Activated naive CD4-positive, alpha-beta T cell treated with anti-CD3 and anti-CD28 coated beads, Interleukin-2, amount 50 U/mL, for 16 hours (primary cell): ENCODE measurements around the gene RNF5.
A peak's percentile ranks its signal among the peaks of the same experiment; 100 is the strongest.
"Not testable (repeated sequence)": the region's sequence is repeated elsewhere in the genome, so short reads cannot be mapped to it uniquely, and the experiment has no call there.

Experiments
- DNase-seq: peaks from one replicate; pipeline ENCODE4 v3.0.0-alpha.2; 2020

The RNF5 gene

DNA sequence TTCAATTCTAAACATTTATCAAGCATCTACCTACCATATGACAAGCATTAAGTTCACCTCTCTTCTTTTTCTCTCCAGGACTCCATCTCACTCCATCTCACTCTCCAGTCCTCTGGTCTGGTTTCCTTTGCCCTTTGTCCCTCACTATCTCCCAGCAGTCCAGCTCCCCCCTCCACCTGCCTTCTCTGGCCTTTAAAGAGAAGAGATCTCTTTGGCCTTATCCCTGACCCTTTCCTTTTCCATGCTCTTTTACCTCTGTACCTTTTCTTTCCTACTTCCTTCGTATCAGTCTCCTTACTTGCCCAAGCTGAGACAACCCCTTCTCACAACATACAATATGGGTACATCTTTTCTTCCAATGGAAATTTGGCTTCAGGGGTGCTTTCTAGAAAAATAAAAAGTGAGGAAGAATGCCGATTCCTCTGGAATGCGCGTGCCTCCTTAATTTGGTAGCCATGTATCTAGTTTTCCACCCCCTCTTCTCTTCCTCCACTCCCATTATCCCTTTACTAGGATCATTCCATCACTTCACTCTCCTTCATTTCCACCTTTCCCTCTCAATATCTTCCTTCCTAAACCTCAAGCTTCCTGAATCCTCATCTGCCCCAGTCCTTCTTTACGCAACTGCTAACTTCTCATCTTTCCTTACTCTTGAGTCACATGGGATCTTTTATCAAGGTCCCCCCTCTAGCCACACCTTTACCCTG is 1.6 kb upstream of the RNF5 start:
- DNase-seq = no peak

DNA sequence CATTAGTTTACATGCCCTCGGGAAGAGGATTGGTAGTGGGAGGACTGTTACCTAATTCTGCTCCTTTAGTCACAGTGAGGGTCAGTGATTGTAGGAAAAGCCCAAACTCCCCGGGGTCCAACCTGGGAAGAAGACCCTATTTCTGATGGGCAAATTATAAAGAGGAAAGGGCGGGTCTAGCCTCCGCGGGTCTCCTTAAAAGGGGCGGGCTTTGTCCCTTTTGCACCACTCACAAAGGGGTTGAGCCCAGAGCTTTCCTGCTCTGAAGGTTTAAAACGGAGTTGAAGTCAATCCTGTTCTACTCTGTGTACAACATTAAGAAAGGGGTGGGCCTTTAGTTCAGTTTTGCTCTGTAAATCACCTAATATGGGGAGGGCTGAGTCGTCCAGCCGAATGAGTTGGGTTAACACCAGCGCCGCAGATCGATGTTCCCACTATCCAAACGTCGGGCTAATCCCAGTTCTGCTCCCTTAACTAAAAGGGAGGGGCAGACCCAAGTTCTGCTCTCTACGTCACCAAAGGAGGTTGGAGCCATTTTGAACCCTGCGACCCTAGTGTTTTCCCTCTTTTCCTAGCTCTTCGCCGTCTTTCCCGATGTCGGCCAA is 920 bp upstream of the RNF5 start:
- peak; percentile 44 for DNase-seq

DNA sequence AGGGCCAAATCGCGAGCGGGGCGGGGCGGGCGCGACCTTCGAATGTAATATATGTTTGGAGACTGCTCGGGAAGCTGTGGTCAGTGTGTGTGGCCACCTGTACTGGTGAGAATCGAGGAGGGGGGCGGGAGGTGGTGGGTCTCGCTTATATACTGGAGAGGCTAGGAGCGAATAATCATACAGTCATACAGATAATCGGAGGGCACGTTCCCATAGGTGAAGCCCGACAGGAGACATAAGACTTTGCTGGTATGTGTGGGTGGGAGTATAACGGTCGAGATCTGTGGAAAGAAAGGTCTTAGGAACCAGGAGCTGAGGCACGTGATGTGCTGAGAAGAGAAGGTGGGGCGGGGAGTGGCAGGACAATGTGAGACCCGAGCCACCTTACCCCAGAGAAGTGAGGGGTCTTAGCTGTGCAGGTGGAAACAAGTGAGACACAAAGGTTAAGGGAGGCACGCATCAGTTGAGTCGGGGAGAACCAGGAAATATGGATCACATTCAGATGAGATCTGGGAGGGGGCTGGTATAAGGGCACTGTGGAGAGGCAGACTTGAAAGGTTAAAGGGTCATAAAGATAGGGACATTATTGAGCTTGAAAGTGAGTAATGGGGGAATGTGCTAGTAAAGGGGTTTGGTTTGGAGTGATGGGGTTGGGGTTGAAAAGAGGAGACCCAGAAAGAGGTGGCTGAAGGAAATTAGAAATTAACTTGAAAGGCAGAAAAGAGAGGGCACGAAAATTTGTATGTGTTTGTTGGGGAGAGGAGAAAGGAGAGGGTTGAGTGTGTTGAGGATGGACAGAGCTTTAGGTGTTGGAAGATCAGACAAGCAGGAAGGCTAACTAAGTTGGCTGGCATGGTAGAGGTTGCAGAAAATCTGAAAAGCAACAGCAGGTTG is 589 bp downstream of the RNF5 start:
- DNase-seq = no peak

DNA sequence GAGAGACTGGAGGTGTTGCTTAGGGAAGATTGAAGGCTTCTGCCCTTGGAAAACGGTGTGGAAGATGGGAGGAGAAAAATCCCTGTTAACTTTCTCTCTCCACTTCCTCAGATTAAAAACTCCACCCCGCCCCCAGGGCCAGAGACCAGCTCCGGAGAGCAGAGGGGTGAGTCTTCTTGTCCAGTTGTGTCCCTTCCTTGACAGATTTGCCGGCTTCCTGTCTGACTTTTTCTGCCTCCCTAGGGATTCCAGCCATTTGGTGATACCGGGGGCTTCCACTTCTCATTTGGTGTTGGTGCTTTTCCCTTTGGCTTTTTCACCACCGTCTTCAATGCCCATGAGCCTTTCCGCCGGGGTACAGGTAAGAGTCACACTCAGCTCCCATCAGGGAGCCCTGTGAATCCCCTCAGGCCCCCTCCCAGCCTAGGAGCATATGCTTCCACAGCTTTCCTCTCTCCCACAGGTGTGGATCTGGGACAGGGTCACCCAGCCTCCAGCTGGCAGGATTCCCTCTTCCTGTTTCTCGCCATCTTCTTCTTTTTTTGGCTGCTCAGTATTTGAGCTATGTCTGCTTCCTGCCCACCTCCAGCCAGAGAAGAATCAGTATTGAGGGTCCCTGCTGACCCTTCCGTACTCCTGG is 1.7 kb downstream of the RNF5 start:
- no peak for DNase-seq

DNA sequence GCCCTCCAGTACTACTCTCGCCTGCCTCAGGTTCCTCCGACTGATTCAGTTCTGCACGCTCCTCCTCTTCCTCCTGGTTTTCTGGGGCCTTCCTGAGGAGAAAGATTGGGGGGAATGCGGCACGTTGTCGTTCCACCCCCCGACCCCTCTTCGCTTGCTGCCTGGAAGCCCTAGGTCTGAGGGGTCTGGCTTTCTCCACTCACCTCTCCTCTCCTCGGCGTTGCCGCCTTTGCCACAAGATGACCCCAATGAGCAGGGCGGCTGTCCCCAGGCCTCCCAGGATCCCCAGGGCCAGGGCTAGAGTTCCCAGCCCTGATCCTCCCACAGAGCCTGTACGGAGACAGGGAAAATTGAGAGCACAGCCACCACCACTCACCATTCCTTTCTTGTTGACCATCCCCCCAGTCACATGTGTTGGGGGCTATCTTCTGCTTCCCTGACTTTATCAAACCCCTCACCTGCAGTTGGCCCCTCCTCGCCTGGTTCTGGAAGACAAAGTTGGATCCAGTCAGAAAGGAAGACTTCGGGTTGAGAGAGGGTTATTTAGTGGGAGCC is 3.0 kb downstream of the RNF5 start:
- DNase-seq = no peak

DNA sequence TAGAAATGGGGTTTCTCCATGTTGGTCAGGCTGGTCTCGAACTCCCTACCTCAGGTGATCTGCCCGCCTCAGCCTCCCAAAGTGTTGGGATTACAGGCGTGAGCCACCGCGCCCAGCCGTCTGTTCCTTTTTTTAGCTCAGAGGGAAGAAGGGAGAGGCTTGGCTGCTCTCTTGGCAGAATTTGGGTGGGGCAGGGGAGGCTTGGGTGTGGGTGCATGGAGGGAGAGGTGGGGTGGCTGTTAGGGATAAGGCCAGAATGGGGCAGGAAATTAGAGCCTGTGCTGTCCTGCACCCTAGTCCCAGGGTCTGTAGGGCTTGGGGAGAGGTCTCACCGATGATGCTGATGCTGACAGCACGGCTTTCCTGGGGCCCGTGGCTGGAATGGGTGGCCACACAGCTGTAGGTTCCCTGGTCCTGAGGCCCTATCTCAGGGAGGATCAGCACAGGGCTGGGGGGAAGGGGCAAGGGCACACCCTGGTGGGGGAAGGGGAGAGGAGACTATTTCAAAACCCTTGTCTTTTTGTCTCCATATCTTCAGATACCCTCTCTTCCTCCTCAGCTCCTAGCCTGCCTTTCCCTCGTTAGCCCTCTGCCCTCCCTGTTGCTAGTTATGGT is 3.8 kb downstream of the RNF5 start:
- no peak for DNase-seq

DNA sequence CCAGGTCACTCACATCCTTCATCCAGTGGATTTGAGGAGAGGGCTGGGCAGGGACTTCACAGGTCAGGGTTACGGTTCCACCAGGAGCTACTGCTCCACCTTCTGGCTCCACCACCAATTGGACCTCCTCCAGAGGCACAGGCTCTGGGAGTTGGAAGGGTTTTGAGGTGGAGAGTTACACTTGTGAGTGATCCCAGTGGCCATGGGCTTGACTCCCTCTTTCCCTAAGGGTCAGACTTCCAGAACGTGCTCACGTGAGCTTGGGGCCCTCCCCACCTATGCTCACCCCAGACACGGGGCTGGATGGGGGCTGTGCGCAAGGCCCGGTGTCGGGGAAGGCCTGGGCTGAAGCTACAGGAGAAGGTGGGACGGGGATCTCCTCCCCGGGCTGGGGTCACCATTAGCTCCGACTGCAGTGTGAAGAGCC is 4.4 kb downstream of the RNF5 start:
- no peak for DNase-seq

DNA sequence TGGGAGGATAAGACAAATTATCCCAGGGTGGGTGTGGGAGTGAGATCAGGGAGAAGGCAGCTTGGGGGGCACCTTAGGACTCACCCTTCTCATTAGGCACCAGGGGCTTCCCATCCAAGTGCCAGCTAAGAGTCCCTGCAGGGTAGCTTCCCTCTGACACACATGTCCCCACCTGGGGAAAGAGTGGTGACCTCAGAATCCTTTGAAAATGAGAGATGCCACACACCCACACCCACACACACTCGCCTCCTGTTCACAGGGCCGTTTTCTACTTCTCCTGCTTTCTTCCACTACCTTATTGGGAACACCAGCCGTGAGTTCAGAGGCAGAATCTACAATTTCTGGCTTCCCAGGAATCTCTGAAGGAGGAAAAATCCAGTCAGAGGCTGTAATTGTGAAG is 4.8 kb downstream of the RNF5 start:
- no peak for DNase-seq

DNA sequence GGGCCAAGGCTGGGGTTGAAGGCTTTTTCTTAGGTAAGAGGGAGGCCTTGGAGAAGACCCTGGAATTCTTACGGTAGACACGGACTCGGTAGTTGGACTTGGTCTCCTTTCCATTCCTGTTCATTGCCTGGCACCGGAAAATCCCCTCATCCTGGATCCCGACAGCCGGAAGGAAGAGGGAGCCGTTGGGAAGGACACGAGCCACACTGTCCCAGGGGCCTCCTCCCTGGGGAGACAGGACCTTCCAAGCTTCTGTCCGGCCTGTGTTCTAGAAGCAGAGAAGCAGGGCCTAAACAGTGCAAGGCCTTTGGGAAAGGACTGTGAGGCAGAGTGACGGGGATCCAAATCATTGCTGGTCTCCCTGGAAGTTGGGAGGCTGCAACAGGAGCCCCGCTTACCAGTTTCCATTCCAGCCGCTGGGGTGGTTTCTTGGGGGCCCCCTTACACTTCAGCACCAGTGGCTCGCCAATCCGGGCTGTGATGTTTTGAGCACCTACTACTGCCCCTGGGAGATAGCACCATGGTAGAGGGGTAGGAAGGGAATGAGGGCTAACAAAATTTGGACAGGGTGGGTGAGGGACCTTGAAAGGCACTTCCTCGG is 5.4 kb downstream of the RNF5 start:
- no peak for DNase-seq

DNA sequence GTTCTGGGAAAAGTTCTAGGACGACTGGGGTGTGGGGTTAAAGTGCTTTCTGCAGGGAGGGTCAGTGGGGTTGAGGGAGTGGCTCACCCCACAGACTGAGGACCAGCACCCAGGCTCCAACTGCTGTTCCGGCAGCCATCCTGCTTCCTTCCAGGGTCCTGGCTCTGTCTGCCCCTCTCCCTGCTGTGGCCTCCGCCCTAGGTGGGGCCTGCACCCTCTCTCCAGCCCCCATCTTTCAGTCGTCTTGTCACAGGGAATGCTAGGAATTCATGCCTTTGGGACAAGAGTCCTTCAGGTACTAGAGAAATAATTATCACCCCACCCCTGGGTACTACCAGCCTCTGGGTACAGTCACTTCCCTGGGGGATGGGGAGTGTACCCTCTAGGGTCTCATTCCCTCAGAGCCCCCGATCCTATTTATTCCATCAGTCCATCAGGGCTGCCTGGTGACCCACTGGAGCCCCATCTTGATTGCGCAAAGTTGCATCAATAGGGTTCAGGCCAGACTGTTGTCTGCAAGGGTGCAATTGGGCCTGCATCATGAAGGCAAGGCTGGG is 6.0 kb downstream of the RNF5 start, which contains the start of gene AGER:
AGER (minus strand) TSS at position 170 of the 557 bp plus-strand sequence; CDS start at position 139, 31 bp downstream.
- DNase-seq = no peak

DNA sequence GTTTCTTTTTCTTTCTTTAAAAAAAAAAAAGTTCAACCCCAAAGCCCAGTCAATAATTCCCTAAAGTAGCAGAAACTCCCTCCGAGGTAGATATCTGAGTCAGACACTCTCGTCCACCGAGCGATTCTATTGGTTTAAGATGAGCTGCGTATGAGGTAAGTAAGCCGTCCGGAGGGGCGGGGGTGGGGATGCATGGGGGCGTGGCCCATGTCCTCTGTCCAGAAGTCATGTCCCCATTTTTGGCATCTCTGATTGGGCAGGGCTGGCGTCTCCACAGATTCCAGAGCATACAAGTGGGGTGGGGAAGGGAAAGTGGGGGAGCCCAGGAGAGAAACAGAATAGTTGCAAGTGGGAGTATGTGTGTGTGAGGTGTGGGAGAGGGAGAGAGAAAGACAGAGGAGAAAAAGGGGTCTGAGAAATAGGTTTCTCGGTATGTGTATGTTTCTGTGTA is 7.5 kb downstream of the RNF5 start:
- not testable (repeated sequence) for DNase-seq

DNA sequence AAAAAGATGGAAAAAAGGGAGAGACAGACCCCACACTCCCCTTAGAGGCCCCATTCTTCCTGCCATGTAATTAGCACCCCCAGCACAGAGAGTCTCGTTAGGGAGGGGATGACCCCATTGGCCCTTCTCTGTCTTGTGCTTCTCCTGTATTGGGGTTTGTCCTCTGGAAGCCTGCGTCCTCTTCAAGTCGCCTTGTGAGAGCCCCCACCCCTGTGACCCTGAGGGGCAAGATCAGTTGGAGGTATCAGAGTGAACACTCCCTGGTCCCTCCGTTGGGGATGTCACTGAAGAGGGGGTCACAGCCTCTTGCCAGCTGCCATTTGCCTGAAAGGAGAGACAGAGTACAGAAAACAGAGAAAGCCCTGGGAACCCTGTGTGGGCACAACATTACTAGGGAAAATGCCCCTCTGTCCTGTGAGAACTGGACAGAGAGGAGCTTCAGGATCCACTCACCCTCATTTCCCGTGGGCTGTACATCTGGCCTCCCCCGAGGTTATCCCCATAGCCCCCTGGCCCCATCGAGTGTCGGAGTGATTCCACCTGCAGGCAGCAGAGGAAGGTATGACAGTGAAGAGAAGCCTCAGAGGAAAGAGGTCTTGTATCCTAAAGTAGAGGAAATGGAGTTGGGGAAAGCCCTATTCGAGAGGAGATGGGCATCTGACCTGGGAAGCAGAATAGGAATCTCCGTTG is 8.1 kb downstream of the RNF5 start:
- not testable (repeated sequence) for DNase-seq

DNA sequence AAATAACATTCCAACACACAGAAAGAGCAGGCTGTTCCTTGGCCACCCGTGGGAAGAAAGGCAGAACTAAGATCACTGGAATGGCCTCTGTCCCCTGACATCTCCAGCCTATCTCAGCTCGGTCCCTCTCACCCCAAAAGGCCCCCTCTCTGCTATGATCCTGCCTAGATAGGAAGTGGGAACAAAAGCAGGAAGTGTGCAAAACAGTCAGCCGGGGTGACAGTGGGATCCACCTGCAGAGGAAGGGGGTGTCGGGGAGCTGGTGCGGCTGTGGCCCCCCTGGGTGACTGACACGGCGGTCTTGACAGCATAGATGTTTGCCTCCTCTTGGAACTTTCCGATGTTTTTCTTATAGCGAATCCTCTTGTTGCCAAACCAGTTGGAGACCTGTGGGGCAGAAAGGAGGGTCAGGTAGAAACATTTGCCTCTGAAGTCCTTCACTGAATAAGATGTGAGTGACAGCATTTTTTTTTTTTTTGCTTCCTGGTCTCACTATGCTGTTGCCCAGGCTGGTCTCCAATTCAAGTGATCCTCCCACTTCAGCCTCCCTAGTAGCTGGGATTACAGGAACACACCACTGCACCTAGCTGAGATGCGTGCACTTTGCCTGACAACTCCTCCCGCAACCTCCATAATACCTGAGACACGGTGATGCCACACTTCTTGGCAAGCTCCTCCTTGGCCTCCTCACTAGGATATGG is 9.0 kb downstream of the RNF5 start:
- DNase-seq = no peak

DNA sequence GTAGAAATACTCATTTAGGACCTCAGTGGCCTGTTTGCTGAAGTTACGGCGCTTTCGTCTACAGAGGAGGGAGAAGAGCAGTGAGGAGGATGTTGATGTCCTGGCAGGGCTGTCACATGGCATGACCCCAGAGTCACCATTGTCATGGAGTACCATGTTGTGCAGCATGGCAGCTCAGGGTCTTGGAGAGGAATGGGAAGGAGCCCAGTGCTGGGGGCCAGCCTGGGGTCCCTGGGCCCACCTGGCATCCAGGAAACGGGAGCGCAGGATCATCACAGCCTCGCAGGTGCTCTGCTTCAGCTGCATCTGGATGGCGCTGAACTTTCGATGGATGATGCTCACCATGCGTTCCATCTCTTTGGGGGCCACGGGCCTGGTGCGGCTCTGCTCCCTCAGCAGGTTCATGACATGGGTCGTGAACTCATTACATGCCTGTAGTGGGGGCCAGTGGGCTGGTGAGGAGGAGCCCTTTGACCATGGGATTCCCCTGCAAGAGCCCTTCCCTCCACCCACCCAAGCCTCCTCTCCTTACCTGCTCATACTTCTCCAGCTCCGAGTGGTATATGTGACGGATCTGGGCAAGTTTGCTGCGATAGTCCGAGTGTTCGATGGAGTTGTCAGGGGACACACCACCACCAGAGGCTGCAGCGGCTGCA is 9.6 kb downstream of the RNF5 start:
- not testable (repeated sequence) for DNase-seq

DNA sequence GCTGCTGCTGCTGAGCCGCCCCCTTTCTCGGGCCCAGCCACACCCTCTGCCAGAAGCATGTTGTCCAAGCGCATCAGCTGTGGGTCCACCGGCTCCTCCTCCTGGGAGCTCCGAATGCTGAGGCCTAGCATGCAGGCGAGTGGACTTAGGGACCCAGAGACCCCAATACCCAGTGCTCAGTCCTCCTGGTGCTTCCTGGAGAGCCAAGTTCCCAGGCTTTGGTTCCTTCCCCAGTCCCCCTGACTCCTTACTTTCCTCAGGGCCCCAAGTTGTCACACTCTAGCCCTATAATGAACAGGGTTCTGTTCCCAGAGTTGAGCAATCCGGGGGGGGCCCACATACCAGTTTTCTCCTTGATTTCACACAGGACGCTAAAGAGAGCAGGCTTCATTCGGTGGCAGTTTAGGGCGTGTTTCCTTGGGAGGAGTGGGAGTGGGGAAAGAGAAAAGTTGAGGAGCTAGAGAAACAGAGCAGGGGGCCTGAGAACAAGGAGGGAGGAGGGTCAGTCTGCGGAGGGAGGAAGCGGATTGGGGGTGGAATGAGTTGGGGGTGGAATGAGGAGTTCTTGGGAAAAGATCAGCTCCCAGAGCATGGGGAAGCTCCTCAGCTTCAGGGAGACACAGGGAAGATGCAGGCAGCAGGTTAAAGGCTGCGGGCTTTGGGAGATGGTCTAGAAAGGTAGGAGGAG is 10.3 kb downstream of the RNF5 start:
- DNase-seq = no peak

DNA sequence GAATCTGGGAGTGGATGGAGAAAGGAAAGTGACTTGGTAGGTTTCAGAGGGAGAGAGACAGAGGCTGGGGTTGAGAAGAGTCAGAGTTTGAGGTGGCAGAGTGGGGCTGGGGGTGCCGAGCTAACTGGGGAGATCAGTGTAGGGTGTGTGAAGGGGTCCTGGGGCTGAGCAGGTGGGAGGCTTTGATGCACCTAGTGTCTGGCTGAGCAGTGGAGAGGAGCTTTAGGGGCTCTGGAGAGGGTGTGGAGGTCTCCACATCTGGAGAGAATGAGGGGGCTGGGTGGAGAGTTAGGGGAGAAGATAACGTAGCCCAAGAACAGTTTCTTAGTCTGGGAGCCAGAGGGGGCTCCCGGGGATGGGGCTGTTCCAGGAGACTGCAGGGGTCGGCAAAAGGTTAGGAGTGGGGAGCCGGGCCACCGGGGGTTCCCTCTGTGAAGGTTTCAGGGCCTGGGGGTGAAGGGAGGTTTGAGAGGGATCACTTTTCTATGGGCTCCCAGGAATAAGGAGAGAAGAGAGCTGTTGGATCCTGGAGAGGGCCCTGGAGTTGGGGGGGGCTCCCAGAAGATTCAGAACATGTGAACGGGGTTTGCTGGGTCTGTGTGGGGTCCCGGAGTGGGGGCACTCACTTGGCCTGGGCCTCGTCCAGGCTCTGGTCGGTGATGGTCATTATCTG is 11.0 kb downstream of the RNF5 start:
- DNase-seq = no peak

DNA sequence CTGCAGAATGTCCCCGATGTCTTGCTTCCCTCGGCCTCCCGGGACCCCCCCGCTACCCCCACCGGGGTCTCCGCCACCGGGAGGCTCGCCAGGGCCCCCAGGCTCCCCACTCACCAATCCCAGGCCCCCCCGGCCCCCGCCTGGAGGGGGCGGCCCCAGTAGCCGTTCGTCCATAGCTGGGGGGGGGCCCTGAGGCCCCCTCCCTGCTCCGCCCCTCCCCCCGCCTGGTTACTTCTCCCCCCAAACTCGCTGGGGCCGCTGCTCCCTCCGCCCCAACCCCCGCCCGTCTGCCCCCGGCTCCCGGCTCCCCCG is 11.5 kb downstream of the RNF5 start:
- DNase-seq = no peak

DNA sequence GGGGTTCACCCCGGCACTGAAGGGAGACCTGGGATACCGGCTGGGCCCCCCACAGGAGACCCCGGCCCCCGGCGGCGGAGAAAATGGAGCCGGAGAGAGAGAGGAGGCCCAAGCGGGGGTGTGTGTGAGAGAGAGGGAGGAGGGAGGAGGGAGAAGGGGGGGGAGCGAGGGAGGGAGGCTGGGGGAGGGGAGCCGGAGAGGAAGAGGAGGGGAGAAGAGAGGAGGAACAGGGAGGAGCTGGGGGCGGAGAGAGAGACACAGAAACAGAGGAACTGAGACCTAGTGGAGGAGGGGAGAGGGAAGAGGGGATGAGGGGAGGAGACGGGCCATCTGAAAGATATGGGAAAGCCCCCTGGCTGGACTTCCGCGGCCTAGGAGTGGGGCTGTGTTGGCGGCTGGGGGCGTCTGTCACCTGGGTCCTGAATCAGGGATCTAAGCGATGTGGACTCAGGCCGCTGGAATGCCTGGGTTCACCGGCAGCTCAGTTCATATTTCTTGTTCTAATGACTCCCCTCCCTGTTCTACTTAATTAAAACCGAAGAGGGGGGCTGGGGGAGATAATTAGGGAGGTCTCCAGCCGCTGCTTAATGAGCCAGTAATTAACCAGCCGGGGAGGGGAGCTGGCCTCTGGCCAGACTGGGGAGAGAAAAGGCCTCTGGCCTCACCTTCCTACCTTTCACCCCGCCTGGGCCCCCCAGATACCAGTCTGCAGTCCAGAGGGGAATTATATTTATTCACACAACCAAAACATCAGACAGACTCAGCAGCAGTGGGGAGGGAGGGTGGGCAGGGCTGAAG is 12.0 kb downstream of the RNF5 start, which contains the start of gene PBX2:
PBX2 (minus strand) TSS at position 149 of the 798 bp plus-strand sequence. CDS start 287 bp downstream, outside the sequence.
- DNase-seq = peak; percentile 82
